ENCODE data around the gene EDEM1.
"Not testable (repeated sequence)": the region's sequence is repeated elsewhere in the genome, so short reads cannot be mapped to it uniquely, and the experiment has no call there.

EDEM1 gene

DNA sequence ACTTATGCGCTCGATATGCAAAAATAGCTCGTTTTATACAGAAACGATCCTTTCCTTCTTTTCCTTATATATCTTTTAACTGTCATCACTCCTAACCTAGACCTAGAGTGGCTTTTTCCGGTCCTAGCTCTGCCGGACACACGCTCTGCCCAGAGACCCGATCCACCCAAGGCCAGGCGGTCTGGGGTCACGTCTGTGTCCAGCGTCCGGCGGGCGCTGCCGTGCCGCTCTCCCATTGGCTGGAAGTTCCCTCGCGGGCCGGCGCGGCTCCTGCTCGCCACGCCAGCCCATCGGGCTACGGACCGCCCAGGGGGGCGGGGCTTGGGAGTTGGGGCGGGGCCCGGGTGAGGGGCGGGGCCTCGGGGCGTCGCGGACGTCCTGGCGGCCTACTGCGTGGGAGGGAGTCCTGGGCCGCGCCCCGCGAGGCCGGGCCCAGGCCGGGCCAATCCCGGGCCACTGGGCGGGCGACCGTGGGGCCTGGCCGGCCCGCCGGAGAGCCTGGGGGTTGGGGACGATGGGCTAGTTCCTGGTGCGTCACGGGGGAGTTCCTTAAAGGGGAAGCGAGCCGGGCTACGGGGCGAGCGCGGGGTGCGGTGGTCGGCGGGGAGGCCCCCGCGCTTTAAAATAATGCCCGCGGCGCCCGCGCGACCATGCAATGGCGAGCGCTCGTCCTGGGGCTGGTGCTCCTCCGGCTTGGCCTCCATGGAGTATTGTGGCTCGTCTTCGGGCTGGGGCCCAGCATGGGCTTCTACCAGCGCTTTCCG, at the start of gene EDEM1:
EDEM1 (plus strand) TSS at position 552 of the 764 bp plus-strand sequence; CDS start at position 651, 99 bp downstream.
- DNase-seq (ENCODE audit: low read depth), result peak; percentile 96

DNA sequence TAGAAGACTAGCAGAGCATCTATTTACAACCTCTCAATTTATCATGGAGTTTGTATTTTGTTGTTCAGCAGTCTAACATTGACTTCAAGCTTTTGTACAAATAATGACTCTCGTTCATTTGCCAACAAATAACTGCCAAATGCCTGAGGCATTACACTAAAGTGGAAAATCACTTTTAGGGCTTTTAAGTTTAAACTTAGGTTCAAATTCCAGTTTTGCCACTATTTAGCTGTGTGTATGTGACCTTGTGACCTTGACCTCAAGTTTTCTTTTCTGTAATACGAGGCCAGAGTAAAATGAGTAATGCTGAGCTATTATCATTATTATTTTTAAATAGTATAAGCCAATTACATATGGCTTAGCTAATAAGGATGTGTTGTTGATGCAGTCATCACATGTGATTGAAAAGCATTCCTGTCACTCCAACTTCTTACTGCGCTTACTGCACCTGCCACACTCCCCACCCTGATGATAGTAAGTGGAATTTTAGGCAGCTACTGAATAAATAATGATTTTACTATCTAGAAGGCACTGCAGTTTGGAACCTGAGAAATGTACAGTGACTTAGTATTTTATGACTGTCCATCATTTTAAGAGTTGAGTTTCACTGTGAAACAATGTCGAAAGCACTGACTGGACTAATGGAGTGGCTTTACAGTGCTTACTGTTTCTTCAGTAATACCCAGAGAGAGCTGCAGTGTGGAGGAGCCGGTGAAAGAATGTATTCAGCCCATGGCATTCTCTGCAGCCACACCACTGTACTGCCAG, 49.1 kb upstream of the EDEM1 start:
- no peak for DNase-seq (ENCODE audit: low read depth)

DNA sequence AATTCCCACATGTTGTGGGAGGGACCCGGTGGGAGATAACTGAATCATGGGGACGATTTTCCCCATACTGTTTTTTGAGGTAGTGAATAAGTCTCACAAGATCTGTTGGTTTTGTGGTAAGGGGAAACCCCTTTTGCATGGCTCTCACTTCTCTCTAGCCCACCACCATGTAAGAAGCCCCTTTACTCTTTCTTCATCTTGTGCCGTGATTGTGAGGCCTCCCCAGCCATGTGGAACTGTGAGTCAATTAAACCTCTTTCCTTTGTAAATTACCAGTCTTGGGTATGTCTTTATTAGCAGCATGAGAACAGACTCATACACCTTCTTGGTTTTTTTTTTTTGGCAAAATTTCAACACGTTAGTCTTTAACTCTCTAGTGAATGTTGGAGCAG, 47.3 kb upstream of the EDEM1 start:
- DNase-seq (ENCODE audit: low read depth), result no peak

DNA sequence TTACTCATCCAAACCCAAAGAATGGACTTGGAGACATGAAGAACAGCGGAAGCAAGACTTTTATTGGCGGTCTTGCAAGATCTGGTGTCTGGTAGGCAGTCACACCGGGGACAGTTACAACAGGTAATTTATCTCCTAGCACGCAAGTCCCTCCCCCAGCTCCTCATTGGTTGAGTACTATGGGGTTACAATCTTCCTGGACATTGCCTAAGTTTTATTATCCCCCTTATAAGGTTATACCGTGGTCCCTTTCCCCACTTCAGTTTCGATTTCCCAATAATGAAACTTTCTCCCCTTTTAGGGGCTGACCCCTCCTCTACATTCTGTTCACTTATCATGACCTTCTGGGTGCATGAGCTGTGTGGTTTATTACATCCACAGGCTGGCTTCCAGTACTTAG, 46.7 kb upstream of the EDEM1 start:
- no peak for DNase-seq (ENCODE audit: low read depth)

DNA sequence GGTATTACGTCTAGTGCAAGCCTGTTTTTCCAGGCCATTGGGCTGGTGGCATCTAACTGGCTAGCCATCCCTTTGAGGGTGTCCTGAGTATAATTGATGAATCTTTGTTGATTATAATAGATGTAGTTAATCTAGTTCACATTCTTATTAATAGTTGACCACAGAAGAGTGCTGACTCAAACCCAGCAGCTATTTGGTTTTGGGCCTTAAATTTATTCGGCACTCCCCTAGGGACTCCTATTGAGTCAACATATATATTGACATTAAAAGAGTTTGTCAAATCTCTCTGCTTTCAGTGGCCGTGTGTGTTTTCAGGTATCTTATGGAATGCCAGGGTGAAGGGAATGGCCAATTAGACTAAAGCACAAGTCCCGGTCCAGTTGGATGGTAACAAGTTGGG, 45.7 kb upstream of the EDEM1 start:
- no peak for DNase-seq (ENCODE audit: low read depth)

DNA sequence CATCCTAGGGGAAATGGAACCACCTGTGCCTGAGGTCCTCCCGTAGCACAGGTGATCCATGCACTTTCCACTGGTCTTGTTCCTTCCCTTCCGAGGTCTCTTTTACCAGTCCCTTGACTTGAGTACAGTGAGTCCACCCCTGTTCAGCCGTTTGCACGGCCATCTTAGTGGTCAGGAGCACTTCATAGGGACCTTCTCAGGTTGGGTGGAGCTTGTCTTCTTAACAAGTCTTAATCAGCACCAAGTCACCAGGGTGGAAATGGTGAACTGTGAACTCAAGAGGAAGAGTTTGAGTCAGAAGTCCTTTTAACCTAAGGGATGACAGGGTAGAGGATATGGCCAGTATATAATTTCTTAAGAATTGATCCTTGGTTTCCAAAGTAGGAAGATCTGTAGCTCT, 44.0 kb upstream of the EDEM1 start:
- no peak for DNase-seq (ENCODE audit: low read depth)

DNA sequence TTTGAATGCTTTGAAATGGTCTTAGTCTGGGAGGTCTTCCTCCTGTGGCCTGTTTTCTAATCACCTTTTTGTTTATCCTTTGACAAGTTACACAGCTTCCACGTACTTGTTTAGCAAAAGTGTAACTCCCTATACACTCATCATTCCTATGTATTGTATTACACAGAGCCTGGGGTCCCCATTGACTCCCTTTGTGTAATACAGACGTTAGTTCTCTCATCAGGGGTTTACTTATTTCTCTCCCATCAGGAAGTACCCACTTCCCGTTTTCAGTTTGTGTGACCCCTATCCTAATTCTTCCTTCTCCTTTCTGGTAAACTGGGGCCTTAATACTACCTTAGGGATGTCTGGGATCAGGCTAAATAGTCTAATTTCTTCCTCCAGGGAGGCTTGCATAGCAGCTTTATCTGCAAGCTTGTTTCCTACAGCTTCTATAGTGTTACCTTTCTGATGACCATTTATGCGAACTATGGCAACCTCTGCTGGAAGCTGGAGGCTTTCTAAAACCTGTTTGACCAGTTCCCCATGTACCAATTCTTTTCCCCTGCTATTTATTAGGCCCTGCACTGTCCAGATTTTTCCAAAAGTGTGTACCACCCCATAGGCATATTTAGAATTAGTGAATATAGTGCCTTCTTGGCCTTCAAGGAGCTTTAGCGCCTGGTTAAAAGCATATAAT, 43.1 kb upstream of the EDEM1 start:
- no peak for DNase-seq (ENCODE audit: low read depth)

DNA sequence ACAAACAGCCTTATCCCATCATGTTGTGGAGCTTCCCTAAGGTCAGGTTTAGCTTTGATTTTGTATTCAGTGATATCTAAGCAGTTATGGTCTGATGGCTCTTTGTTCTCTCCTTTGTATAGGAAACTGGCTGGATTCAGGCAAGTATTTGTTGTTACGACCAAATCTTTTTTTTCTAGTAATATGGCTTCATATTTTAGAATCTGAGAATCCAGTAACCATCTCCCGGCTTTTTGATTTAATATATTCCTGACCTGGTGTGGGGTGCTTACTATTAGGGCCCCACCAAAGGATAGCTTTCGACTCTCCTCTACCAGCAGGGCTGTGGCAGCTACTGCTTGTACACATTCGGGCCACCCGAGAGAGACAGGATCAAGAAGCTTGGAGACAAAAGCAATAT, 42.4 kb upstream of the EDEM1 start:
- no peak for DNase-seq (ENCODE audit: low read depth)

DNA sequence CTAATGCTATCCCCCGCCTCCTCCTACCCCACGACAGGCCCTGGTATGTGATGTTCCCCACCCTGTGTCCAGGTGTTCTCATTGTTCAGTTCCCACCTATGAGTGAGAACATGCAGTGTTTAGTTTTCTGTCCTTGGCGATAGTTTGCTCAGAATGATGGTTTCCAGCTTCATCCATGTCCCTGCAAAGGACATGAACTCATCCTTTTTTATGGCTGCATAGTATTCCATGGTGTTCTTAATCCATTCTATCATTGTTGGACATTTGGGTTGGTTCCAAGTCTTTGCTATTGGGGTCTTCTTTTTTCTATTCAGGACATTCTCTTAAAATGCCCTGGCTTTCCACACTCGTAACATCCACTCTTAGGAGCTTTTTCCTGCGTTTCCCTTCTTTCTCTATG, 40.4 kb upstream of the EDEM1 start:
- not testable (repeated sequence) for DNase-seq (ENCODE audit: low read depth)

DNA sequence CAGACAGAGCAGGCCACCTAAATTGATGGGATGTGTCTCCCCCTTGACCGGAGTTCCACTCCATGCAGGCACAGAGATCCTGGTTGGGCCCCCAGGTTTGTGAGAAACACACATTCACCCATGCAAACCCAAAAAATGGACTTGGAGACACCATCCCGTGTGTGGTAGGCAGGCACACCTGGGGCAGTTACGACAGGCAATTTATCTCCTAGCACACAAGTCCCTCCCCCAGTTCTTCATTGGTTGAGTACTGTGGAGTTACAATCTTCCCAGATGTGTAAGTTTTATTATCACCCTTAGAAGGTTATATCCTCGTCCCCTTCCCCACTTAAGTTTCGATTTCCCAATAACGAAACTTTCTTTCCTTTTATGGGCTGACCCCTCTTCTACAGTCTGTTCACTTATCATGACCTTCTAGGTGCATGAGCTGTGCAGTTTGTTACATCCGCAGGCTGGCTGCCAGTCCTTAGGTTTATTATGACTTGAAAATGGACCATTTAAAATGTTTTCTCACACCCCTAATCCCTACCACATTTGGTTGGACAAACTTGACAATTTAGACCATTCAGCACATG, 38.1 kb upstream of the EDEM1 start:
- DNase-seq (ENCODE audit: low read depth), result no peak

DNA sequence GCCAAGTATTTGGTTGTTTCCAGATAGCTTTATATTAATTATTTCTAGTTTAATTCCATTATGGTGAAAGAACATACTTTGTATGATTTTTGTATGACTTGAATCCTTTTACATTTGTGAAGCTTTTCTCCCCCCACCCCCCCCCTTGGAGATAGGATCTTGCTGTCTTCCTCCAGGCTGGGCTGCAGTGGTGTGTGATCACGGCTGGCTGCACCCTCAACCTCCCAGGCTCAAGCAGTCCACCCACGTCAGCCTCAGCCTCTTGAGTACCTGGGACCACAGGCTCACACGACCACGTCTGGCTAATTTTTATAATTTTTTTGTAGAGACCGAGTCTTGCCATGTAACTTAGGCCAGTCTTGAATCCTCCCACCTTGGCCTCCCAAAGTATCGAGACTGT, 35.9 kb upstream of the EDEM1 start:
- no peak for DNase-seq (ENCODE audit: low read depth)

DNA sequence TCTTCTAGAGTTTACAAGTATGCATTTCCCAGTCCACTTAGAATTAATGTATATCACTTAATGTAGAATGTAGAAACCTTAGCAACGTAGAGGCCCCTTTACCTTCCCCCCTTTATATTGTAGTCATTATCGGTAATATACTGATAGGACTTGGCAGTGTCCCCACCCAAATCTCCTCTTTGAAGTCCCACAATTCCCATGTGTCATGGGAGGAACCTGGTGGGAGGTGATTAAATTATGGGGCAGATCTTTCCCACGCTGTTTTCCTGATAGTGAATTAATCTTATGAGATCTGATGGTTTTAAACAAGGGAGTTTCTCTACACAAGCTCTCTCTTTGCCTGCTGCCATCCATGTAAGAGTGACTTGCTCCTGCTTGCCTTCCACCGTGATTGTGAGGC, 34.4 kb upstream of the EDEM1 start:
- DNase-seq (ENCODE audit: low read depth), result no peak

DNA sequence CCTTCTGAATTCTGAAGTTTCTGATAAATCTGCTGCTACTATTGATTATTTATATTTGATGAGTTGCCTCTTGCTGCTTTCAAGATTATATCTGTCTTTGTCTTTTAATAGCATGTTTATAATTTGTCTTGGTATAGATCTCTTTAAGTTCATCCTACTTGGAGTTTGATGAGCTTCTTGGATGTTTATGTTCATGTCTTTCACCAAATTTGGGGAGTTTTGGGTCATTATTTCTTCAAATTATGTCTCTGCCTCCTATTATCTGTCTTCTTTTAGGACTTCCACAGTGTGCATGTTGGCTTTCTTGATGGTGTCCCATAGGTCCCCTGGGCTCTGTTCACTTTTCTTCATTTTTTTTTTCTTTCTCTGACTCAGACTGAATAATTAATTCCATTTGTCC, 32.3 kb upstream of the EDEM1 start:
- no peak for DNase-seq (ENCODE audit: low read depth)

DNA sequence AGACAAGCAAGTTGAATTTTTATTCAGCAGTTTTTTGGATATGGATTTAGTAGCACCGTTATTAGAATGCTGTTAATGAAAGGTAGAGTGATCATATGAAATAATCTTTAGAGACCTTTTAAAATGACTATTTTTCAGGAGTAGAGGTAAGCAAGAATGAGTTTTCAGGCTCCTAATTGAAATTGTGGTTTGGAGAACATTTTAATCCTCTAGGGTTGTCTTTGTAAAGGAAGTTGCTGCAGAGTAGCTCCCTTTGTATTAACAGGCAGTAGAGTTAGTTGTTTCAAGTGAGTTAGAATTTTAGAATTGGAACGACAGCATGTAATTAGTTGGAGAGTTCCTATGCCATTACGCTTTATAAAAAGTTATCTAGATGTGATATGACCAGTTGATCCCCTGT, 27.2 kb upstream of the EDEM1 start:
- DNase-seq (ENCODE audit: low read depth), result no peak

DNA sequence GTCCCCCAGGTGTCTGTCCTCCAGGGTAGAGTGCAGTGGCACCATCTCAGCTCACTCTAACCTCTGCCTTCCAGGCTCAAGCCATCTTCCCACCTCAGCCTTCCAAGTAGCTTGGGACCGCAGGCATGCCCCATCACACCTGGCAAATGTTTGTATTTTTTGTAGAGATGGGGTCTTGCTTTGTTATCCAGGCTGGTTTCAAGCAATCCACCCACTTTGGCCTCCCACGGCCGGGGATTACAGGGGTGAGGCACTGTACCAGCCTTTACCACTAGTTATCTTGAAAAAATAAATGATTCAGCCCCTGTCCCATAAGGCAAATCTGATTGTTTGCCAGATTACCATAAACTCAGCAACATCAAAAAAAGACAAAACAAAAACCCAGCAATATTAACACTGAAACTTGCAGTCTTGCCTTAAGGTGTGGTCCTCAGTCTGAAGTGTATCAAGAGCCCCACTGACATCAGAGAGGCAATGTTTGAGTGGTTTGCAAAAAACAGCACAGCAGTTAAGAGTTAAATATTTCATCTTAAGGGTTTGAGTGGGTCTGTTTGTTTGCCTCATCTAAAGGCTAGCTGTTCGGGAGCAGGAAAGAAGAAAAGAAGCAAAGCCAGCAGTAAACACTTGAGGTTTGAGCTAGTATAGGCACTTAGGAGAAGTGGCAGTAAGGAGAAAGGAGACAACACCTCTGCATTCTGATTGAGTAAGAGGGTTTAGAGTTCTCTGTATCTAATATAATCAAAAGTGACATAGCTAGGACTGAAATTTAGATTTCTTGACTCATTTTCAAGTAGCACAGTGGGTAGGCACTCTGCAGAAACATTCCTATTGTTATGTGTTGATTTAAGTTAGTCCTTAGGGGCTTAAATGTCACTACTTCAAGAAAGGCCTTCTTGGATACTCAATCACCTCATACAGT, 26.3 kb upstream of the EDEM1 start:
- no peak for DNase-seq (ENCODE audit: low read depth)

DNA sequence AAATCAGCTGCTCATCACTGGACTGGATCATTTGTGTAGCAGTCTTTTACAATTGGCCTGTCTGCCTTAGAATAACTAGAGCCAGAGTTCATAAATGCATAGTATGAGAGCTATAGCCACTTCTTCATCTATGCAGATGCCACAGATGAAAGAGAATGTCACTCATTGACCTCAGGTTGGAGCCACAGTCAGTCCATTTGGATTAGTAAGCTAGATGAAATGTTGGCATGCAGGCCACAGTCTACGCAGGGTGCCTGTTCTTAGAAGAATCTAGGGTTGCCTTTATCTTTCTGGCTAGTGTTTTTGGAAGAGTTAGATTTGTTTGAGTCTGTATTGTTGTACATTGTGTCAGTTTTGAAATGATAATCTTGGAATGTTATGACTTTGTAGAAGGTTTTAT, 25.4 kb upstream of the EDEM1 start:
- no peak for DNase-seq (ENCODE audit: low read depth)

DNA sequence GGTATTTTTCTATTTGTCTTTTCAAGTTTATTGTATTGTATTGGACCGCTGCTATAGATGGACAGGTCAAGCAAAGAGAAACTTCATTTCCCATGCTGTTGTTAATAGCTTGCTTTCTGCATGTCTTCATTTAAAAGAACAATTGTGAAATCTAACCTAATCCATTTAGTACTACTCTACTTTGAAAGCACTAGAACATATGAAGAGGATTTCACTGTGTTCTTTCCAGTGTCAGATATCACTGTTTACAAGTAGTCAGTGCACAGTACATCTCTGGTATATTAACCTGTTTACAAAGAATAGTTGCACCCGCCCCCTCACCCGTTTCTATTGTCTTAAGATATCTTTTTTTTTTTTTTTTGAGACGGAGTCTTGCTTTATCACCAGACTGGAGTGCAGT, 21.8 kb upstream of the EDEM1 start:
- no peak for DNase-seq (ENCODE audit: low read depth)

DNA sequence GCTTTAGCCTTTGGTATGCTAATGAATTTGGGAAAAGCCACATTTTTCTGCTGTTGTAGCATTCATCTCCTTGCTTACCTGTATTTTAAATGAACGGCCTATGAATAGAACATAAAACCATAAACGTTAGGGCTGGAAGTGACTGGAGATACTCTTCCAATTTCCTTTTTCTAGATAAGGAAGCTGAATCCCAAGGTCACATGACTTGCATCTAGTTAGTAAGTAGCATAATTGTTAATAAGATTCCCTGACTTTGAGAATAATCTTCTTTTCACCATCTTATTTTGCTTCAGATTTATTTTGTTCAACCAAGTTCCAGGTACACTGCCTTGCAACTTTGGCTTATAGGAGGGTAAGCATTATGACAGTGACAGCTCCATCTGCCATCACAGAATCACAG, 20.7 kb upstream of the EDEM1 start:
- DNase-seq (ENCODE audit: low read depth), result no peak

DNA sequence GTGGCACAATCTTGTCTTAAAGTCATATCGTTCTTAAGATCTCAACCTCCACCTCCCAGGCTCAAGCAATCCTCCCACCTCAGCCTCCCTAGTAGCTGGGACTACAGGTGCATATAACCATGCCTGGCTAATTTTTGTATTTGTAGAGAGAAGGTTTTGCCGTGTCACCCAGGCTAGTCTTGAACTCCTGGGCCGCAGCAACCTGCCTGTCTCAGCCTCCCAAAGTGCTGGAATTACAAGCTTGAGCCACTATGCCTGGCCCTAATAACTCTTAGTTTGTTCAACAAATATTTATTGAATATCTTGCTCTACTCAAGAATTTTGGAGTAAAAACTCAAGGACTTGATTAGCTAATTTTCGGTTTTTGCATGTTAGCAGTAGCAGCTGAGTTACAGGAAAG, 19.4 kb upstream of the EDEM1 start:
- DNase-seq (ENCODE audit: low read depth), result no peak

DNA sequence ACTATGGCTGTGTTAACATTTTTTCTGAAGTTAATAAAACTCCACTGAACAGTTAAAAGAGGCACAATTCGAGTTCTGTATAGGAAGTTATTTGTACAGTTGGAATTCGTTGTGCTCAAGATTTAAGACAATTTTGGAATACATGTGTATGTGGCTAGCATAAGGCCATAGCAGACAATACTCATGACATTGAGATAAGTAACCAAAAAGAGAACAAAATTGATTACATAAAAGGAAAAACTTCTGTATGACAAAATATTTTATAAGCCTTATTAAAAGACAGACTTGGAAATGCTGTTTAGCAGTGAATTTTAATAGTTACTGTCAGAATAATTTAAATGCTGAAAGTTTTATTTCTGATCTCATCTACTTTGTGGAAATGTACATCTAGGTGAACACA, 17.7 kb upstream of the EDEM1 start:
- no peak for DNase-seq (ENCODE audit: low read depth)

DNA sequence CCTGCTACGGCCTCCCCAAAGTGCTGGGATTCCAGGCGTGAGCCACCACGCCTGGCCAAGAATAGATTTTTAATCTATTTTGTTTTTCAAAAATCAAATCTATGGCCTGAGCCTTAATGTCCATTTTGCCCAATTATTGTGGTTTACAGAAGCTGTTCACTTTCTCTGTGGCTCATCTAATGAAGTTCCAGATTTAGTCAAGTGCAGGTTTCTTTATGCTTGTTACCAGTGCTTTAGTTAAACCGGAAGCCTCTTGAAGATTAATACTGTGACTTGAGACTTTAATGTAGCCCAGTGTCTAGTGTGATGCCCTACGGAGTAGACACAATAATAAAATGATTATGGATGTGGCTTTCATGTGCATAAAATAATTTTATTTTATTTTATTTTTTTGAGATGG, 16.5 kb upstream of the EDEM1 start:
- no peak for DNase-seq (ENCODE audit: low read depth)

DNA sequence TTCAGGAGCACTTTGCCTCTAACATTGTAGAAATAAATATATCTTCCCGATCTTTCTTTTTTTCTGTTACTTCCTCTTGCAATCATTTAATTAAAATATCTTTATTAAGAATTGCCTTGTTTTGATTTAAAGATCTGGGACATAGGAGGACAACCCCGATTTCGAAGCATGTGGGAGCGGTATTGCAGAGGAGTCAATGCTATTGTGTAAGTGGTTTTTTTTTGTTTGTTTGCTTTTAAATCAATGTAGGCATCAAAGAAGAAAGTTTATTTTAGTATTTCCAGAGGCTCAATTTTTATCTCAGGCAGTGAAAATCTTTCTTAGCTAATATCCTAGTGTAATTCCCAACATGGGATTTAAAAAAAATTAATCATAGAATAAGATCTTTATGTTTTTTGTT, 15.5 kb upstream of the EDEM1 start:
- no peak for DNase-seq (ENCODE audit: low read depth)

Measured in activated T-helper 1 cell treated with Interleukin-2 at 50 U/mL for 16 hours (primary cell).